Measurements from ENCODE around the gene SLC25A36. TPM values are rescaled to one million over a fixed set of nuclear protein-coding genes. Genes with fewer than 3 reads are reported as not detected.
A peak's percentile ranks its signal among the peaks of the same experiment; 100 is the strongest.
"Not testable (repeated sequence)": the region's sequence is repeated elsewhere in the genome, so short reads cannot be mapped to it uniquely, and the experiment has no call there.

Gene SLC25A36
- total RNA-seq, 3 donors from 2014 or later (not counting 1 experiment from before 2014, with no cell fraction given), result 107 to 127 (median 126) TPM

DNA sequence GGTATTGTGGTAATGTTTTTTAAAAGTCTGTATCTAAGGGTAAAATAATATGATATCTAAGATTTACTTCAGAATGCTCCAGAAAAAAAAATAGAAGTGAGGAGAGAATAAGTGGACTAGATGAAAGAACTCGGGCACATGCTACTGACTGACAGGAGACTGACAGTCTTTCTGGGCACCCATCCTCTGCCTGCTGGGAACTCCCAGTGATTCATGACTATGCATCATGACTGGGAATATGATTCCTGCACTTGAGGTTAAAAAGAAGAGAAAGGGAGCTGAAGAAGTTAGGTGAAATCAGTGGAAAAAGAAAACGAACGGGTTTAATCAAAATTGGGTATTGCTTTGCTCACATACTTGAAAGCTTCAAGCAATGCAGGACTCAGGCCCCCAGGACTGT lies 73.8 kb downstream of the SLC25A36 start:
- intact Hi-C loops (cut with micrococcal nuclease), result no loop called here
- 97% methylated on average over 3 of the region's 3 CpGs for WGBS (ENCODE audit: insufficient coverage)
- Mint-ChIP-seq H3K27ac (no peak overlapping the region), H3K4me1 (peaks cover 18 to 26% of the 10 kb centered on the region in 2 donors), H3K9me3 (no peaks in the 10 kb centered on the region), H3K36me3 (no peaks in the 10 kb centered on the region), H3K4me3 (peak overlapping the region; percentile 17), H3K27me3 (ENCODE audit: low read depth in 2 of 2) (peaks cover 0 to 12% of the 10 kb centered on the region in 2 donors)
- TF ChIP-seq, protein P1, sequence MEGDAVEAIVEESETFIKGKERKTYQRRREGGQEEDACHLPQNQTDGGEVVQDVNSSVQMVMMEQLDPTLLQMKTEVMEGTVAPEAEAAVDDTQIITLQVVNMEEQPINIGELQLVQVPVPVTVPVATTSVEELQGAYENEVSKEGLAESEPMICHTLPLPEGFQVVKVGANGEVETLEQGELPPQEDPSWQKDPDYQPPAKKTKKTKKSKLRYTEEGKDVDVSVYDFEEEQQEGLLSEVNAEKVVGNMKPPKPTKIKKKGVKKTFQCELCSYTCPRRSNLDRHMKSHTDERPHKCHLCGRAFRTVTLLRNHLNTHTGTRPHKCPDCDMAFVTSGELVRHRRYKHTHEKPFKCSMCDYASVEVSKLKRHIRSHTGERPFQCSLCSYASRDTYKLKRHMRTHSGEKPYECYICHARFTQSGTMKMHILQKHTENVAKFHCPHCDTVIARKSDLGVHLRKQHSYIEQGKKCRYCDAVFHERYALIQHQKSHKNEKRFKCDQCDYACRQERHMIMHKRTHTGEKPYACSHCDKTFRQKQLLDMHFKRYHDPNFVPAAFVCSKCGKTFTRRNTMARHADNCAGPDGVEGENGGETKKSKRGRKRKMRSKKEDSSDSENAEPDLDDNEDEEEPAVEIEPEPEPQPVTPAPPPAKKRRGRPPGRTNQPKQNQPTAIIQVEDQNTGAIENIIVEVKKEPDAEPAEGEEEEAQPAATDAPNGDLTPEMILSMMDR (IDR thresholded peaks at IDR 0.05), result no peak
- Histone ChIP-seq H3K9me3 (ENCODE audit: control insufficient read depth, insufficient read depth, low read length) (no peaks in the 10 kb centered on the region), H3K27ac (ENCODE audit: low read length) (no peak overlapping the region), H3K36me3 (ENCODE audit: control insufficient read depth, insufficient read depth, low read length) (no peaks in the 10 kb centered on the region), H3K27me3 (ENCODE audit: control insufficient read depth, insufficient read depth, low read length) (peaks cover 4% of the 10 kb centered on the region), H3K4me1 (ENCODE audit: control insufficient read depth, insufficient read depth, low read length) (peaks cover 26% of the 10 kb centered on the region), H3K4me3 (ENCODE audit: low read length) (no peak overlapping the region)
- ATAC-seq (no peak), DNase-seq (no peak)

DNA sequence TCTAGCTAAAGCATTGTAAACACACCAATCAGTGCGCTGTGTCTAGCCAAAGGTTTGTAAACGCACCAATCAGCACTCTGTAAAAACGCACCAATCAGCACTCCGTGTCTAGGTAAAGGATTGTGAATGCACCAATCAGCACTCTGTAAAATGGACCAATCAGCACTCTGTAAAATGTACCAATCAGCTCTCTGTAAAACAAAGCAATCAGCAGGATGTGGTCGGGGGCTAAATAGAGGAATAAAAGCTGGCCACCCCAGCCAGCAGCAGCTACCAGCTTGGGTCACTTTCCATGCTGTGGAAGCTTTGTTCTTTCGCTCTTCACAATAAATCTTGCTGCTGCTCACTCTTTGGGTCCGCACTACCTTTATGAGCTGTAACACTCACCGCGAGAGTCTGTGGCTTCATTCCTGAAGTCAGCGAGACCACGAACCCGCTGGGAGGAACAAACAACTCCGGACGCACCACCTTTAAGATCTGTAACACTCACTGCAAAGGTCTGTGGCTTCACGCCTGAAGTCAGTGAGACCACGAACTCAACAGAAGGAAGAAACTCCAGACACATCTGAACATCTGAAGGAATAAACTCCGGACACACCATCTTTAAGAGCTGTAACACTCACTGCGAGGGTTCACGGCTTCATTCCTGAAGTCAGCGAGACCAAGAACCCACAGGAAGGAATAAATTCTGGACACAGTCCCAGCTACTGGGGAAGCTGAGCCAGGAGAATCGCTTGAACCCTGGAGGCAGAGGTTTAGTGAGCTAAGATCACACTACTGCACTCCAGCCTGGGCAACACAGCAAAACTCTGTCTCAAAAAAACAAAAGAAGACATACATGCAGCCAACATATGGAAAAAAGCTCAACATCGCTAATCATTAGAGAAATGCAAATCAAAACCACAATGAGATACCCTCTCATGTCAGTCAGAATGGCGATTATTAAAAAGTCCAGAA lies 76.0 kb downstream of the SLC25A36 start:
- Mint-ChIP-seq H3K27ac (peak overlapping the region; percentile 61 to 82), H3K4me1 (peaks cover 20 to 26% of the 10 kb centered on the region in 2 donors), H3K4me3 (peak overlapping the region; percentile 62)
- H3K4me1 ChIP-seq (ENCODE audit: control insufficient read depth, insufficient read depth, low read length), result peaks cover 22% of the 10 kb centered on the region
- DNase-seq, result peak; percentile 20 to 55
- H3K9me3 Mint-ChIP-seq; H3K4me3 ChIP-seq (ENCODE audit: low read length); H3K36me3 ChIP-seq (ENCODE audit: control insufficient read depth, insufficient read depth, low read length); H3K27ac ChIP-seq (ENCODE audit: low read length); H3K27me3 Mint-ChIP-seq (ENCODE audit: low read depth in 2 of 2); H3K36me3 Mint-ChIP-seq; H3K27me3 ChIP-seq (ENCODE audit: control insufficient read depth, insufficient read depth, low read length); H3K9me3 ChIP-seq (ENCODE audit: control insufficient read depth, insufficient read depth, low read length); intact Hi-C loops (cut with micrococcal nuclease): not testable (repeated sequence)
- whole genome bisulfite sequencing (ENCODE audit: insufficient coverage), result 29% methylated on average over 19 of the region's 23 CpGs
- ATAC-seq, result peak in 2 of 3 donors; percentile 38 to 65

DNA sequence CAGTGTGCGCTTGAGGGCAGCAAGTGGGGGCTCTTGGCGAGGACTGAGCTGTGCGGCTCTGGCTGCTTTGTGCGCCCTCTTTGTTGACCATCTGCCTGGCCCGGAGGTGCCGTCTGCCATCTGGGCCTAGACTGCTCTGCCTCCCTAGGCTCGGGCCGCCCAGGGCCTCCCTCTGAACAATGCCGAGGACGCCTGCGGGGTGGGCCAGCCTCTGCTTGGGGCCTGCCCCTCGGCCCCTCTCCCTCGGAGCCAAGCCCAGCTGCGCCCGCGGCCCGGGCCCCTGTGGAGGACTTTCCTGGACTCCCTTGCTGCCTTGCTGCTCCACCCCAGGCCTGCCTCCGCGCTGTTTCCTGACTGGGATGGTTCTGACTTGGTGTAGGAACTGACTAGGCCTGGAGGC lies 77.6 kb downstream of the SLC25A36 start:
- H3K27ac Mint-ChIP-seq, result peak overlapping the region; percentile 35 to 39
- ATAC-seq, result no peak
- TF ChIP-seq, protein P1 (IDR thresholded peaks at IDR 0.05), result no peak
- H3K4me1 Mint-ChIP-seq, result peaks cover 20 to 26% of the 10 kb centered on the region in 2 donors
- H3K36me3 Mint-ChIP-seq, result no peaks in the 10 kb centered on the region
- H3K4me1 ChIP-seq (ENCODE audit: control insufficient read depth, insufficient read depth, low read length), result peaks cover 22% of the 10 kb centered on the region
- no peaks in the 10 kb centered on the region for H3K36me3 ChIP-seq (ENCODE audit: control insufficient read depth, insufficient read depth, low read length)
- WGBS (ENCODE audit: insufficient coverage), result 98% methylated on average over 19 of the region's 19 CpGs
- intact Hi-C loops (cut with micrococcal nuclease), result no loop called here
- H3K27me3 ChIP-seq (ENCODE audit: control insufficient read depth, insufficient read depth, low read length), result no peaks in the 10 kb centered on the region
- no peaks in the 10 kb centered on the region for H3K27me3 Mint-ChIP-seq (ENCODE audit: low read depth in 2 of 2)
- H3K9me3 ChIP-seq (ENCODE audit: control insufficient read depth, insufficient read depth, low read length), result no peaks in the 10 kb centered on the region
- H3K4me3 Mint-ChIP-seq, result no peak overlapping the region
- H3K27ac ChIP-seq (ENCODE audit: low read length), result no peak overlapping the region
- no peak for DNase-seq
- H3K4me3 ChIP-seq (ENCODE audit: low read length), result no peak overlapping the region
- no peaks in the 10 kb centered on the region for H3K9me3 Mint-ChIP-seq

DNA sequence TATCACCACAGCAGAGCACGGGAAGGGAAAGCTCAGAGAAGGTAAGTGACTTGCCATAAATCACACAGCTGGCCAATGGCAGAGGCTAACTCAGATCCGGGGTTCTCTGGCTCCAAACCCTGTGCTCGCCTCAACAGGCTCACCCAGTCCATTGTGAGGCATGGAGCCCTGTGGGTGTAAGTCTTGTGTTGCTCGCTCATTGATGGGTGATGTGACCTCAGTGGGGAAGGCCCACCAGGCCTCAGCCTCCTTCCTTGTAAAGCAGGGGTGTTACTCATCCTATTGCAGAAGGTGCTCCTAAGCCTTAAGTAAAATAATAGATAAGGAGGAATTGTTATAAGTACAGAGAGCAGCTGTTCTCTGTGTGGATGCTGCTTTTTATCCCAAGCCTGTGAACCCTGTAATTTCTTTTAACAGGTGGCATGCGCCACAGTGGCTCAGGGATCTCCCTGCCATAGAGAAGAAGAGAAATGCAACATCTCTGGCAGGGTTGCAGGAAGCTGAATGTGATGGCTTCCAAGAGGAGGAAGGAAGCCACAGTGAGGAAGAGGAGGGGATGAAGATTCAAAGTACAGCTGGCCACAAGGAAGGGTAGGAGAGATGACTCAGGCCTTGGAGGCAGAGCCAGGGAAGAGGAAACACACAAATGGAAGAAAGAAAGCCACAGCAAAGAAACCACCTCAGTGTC lies 78.7 kb downstream of the SLC25A36 start:
- intact Hi-C loops (cut with micrococcal nuclease), result no loop called here
- peak overlapping the region; percentile 16 to 39 for H3K27ac Mint-ChIP-seq
- H3K9me3 Mint-ChIP-seq, result no peaks in the 10 kb centered on the region
- peaks cover 0 to 3% of the 10 kb centered on the region in 2 donors for H3K27me3 Mint-ChIP-seq (ENCODE audit: low read depth in 2 of 2)
- H3K36me3 ChIP-seq (ENCODE audit: control insufficient read depth, insufficient read depth, low read length), result no peaks in the 10 kb centered on the region
- peaks cover 22% of the 10 kb centered on the region for H3K4me1 ChIP-seq (ENCODE audit: control insufficient read depth, insufficient read depth, low read length)
- WGBS (ENCODE audit: insufficient coverage), result 90% methylated on average over 5 of the region's 5 CpGs
- H3K9me3 ChIP-seq (ENCODE audit: control insufficient read depth, insufficient read depth, low read length), result no peaks in the 10 kb centered on the region
- no peaks in the 10 kb centered on the region for H3K27me3 ChIP-seq (ENCODE audit: control insufficient read depth, insufficient read depth, low read length)
- no peak overlapping the region for H3K4me3 ChIP-seq (ENCODE audit: low read length)
- H3K4me1 Mint-ChIP-seq, result peaks cover 20 to 26% of the 10 kb centered on the region in 2 donors
- H3K4me3 Mint-ChIP-seq, result no peak overlapping the region
- peak in 2 of 3 donors; percentile 36 to 45 for ATAC-seq
- no peak for DNase-seq
- H3K27ac ChIP-seq (ENCODE audit: low read length), result no peak overlapping the region
- TF ChIP-seq, protein P1 (IDR thresholded peaks at IDR 0.05), result no peak
- no peaks in the 10 kb centered on the region for H3K36me3 Mint-ChIP-seq
